ENCODE results near the gene RPTOR. TPM values are rescaled to one million over a fixed set of nuclear protein-coding genes. Genes with fewer than 3 reads are reported as not detected.

The RPTOR gene
- total RNA-seq, 1 experiment from 2014 or later = 66.7 TPM

GRCh38 chr17:80876950-80877728 is 332.5 kb downstream of the RPTOR start:
- intact Hi-C loops (cut with micrococcal nuclease; ENCODE audit: unreplicated experiment) = no loop called here
- Mint-ChIP-seq H3K36me3 (ENCODE audit: insufficient read depth, unreplicated experiment) (peaks cover 28% of the 10 kb centered on the region), H3K9me3 (ENCODE audit: unreplicated experiment) (no peaks in the 10 kb centered on the region), H3K27me3 (ENCODE audit: insufficient read depth, unreplicated experiment) (no peaks in the 10 kb centered on the region), H3K4me3 (ENCODE audit: unreplicated experiment) (no peak overlapping the region), H3K27ac (ENCODE audit: unreplicated experiment) (no peak overlapping the region), H3K4me1 (ENCODE audit: low read depth, unreplicated experiment) (no peaks in the 10 kb centered on the region)
- Histone ChIP-seq H3K9me3 (no peaks in the 10 kb centered on the region), H3K4me1 (no peaks in the 10 kb centered on the region), H3K4me3 (ENCODE audit: low read depth, low read length) (no peak overlapping the region), H3K36me3 (ENCODE audit: control insufficient read depth, insufficient read depth, low read length) (no peaks in the 10 kb centered on the region), H3K27me3 (replicated peaks; ENCODE audit: control insufficient read depth, insufficient read depth, low read length) (no peaks in the 10 kb centered on the region)
- ChIA-PET CTCF (no interaction called here), POLR2A (no interaction called here)
- DNase-seq = no peak
- no TSS peak for BruUV-seq (replicated peaks)
- TF ChIP-seq CTCF (IDR thresholded peaks at IDR 0.05; ENCODE audit: insufficient read depth in 1 of 2, low read depth in 1 of 2, low read length in 1 of 2, severe bottlenecking in 1 of 2, unreplicated experiment in 1 of 2) = no peak

- no peaks in the 10 kb centered on the region for H3K36me3 ChIP-seq (ENCODE audit: control insufficient read depth, insufficient read depth, low read length)
Measured at GRCh38 chr17:80877729-80878303, 333.2 kb downstream of the RPTOR start.

More at GRCh38 chr17:80877729-80878303, 333.2 kb downstream of the RPTOR start:
- no peak overlapping the region for H3K4me3 ChIP-seq (ENCODE audit: low read depth, low read length)
- no peak overlapping the region for H3K27ac Mint-ChIP-seq (ENCODE audit: unreplicated experiment)
- ChIA-PET POLR2A (no interaction called here), CTCF (no interaction called here)
- H3K36me3 Mint-ChIP-seq (ENCODE audit: insufficient read depth, unreplicated experiment) = peaks cover 30% of the 10 kb centered on the region
- H3K27me3 ChIP-seq (replicated peaks; ENCODE audit: control insufficient read depth, insufficient read depth, low read length) = no peaks in the 10 kb centered on the region
- intact Hi-C loops (cut with micrococcal nuclease; ENCODE audit: unreplicated experiment) = no loop called here
- DNase-seq = no peak
- H3K9me3 ChIP-seq = no peaks in the 10 kb centered on the region
- no peak overlapping the region for H3K4me3 Mint-ChIP-seq (ENCODE audit: unreplicated experiment)
- no peaks in the 10 kb centered on the region for H3K27me3 Mint-ChIP-seq (ENCODE audit: insufficient read depth, unreplicated experiment)
- H3K4me1 Mint-ChIP-seq (ENCODE audit: low read depth, unreplicated experiment) = no peaks in the 10 kb centered on the region
- no TSS peak for BruUV-seq (replicated peaks)
- H3K4me1 ChIP-seq = no peaks in the 10 kb centered on the region
- no peaks in the 10 kb centered on the region for H3K9me3 Mint-ChIP-seq (ENCODE audit: unreplicated experiment)
- TF ChIP-seq CTCF (IDR thresholded peaks at IDR 0.05; ENCODE audit: insufficient read depth in 1 of 2, low read depth in 1 of 2, low read length in 1 of 2, severe bottlenecking in 1 of 2, unreplicated experiment in 1 of 2) = no peak
